Mucosa of gallbladder (tissue), 1 donor: ENCODE results near the gene APBA1. TPM values are rescaled to one million over a fixed set of nuclear protein-coding genes. Genes with fewer than 3 reads are reported as not detected.

Experiments used
- DNase-seq: peaks from one replicate; pipeline ENCODE4 v3.0.0-alpha.2; 2020; ENCODE audit warnings: low spot score
- total RNA-seq: library from RNA; stranded (reverse); gene quantifications from one replicate; pipeline ENCODE4 v1.2.1, GENCODE V29; 2021
- donor health status: DM: no; HTN: no; CAD: no.

APBA1 gene
- total RNA-seq, 1 donor from 2014 or later = 10.7 TPM

GRCh38 chr9:69579032-69579758, 93.0 kb downstream of the APBA1 start:
- DNase-seq = no peak

- no peak for DNase-seq
These were observed 94.1 kb downstream of the APBA1 start for GRCh38 chr9:69578026-69578425.

GRCh38 chr9:69577123-69577522, 95.0 kb downstream of the APBA1 start:
- no peak for DNase-seq

GRCh38 chr9:69574057-69574456, 98.1 kb downstream of the APBA1 start:
- DNase-seq = no peak

- no peak for DNase-seq
These were observed 98.5 kb downstream of the APBA1 start for GRCh38 chr9:69573651-69574050.

- DNase-seq = no peak
These were observed 99.6 kb downstream of the APBA1 start for GRCh38 chr9:69572611-69573010.

GRCh38 chr9:69571032-69571431, 101.1 kb downstream of the APBA1 start:
- no peak for DNase-seq

- DNase-seq = no peak
These were observed 102.3 kb downstream of the APBA1 start for GRCh38 chr9:69569738-69570451.

- no peak for DNase-seq
These were observed 107.6 kb downstream of the APBA1 start for GRCh38 chr9:69564557-69564956.

- DNase-seq = no peak
These were observed 113.0 kb downstream of the APBA1 start for GRCh38 chr9:69559126-69559525.

GRCh38 chr9:69556707-69557106, 115.5 kb downstream of the APBA1 start:
- no peak for DNase-seq

- no peak for DNase-seq
These were observed 116.4 kb downstream of the APBA1 start for GRCh38 chr9:69555802-69556201.

- no peak for DNase-seq
These were observed 117.2 kb downstream of the APBA1 start for GRCh38 chr9:69554945-69555344.

GRCh38 chr9:69549310-69550202, 122.6 kb downstream of the APBA1 start:
- DNase-seq = no peak

- DNase-seq = no peak
These were observed 123.5 kb downstream of the APBA1 start for GRCh38 chr9:69548681-69549080.

GRCh38 chr9:69546265-69546664, 125.9 kb downstream of the APBA1 start:
- peak; percentile 18 for DNase-seq

GRCh38 chr9:69542942-69543704, 129.0 kb downstream of the APBA1 start:
- DNase-seq = no peak

GRCh38 chr9:69542058-69542457, 130.1 kb downstream of the APBA1 start:
- no peak for DNase-seq

GRCh38 chr9:69535911-69536310, 136.3 kb downstream of the APBA1 start:
- no peak for DNase-seq

- DNase-seq = no peak
These were observed 136.8 kb downstream of the APBA1 start for GRCh38 chr9:69535286-69535832.

GRCh38 chr9:69532396-69532795, 139.8 kb downstream of the APBA1 start:
- DNase-seq = no peak
